ENCODE results near the gene MARK1.

The MARK1 gene

DNA sequence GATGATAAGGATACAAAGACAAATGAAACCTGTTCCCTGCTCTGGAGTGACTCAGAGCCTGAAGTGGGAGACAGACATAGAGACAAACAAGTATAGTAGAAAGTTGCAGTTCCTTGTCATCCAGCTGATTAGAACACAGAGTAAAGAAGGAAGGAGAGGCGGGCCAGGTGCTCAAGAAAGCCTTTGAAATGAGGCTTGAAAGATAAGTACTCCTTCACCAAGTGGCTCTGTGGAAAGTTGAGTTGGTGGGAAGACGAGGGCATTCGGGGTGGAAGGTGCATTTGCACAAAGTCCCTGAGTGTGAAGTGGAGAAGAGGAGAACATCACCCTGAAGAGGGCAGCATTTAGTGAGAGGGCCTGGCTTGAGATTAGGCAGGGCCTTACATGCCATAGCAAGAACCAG is 17.0 kb downstream of the MARK1 start:
- DNase-seq (ENCODE audit: low spot score): no peak

DNA sequence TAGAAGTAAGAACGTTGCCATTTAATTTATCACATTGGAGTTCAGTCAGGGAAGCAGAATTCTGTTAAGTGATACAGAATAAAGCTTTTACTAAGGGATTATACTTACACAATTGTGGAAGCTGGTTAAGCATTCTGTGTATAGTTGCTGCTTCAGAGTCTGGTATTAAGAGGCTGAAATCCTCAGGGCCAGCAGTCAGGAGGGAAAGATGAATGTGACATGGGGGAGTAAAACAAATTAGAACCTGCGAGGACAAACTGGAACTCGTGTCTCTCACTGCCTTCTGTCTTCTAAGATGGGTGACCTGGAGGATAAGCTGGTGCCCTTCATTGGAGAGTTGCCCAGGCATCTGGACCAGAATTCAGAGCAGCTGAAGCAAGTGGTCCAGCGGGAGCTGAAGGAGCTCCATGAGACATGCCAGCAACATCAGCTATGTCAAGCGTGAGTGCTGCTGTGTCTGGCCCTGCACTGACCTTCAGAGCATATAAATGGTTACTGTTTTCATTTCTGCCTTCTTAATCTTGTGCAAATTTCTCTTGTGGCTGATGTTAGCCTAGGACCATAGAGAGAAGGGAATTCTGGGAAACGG is 23.0 kb downstream of the MARK1 start:
- TF ChIP-seq, protein P1, sequence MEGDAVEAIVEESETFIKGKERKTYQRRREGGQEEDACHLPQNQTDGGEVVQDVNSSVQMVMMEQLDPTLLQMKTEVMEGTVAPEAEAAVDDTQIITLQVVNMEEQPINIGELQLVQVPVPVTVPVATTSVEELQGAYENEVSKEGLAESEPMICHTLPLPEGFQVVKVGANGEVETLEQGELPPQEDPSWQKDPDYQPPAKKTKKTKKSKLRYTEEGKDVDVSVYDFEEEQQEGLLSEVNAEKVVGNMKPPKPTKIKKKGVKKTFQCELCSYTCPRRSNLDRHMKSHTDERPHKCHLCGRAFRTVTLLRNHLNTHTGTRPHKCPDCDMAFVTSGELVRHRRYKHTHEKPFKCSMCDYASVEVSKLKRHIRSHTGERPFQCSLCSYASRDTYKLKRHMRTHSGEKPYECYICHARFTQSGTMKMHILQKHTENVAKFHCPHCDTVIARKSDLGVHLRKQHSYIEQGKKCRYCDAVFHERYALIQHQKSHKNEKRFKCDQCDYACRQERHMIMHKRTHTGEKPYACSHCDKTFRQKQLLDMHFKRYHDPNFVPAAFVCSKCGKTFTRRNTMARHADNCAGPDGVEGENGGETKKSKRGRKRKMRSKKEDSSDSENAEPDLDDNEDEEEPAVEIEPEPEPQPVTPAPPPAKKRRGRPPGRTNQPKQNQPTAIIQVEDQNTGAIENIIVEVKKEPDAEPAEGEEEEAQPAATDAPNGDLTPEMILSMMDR (IDR thresholded peaks at IDR 0.05; ENCODE audit: borderline replicate concordance, control extremely low read depth, extremely low read depth, insufficient read depth, missing control alignments): no peak
- in situ Hi-C loops (cut with MboI; ENCODE audit: low sequenced_read_pairs, unreplicated experiment): no loop called here
- no peak for DNase-seq (ENCODE audit: low spot score)

More for the DNA sequence above, 17.0 kb downstream of the MARK1 start:
- in situ Hi-C loops (cut with MboI; ENCODE audit: low sequenced_read_pairs, unreplicated experiment): no loop called here
- TF ChIP-seq, protein P1 (IDR thresholded peaks at IDR 0.05; ENCODE audit: borderline replicate concordance, control extremely low read depth, extremely low read depth, insufficient read depth, missing control alignments): peak; percentile 20

DNA sequence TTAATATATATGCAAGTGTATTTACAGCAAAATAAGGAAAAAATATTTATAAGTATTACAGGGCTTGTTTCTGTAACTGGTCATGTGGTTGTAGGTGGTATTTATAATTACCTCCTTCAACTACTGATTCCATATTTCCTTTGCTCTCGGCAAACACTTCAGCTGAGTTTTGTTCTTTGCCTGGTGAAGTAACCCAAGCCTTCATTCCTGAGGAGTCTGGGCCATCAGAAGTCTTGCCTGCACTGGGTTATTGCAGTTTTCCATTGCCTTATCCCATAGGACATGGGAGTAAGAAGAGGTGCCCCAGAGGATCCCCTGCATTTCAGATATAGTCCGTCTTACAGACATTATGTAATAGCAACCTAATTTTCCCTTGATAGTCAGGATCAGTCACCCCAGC is 23.8 kb downstream of the MARK1 start:
- TF ChIP-seq, protein P1 (IDR thresholded peaks at IDR 0.05; ENCODE audit: borderline replicate concordance, control extremely low read depth, extremely low read depth, insufficient read depth, missing control alignments): no peak
- no peak for DNase-seq (ENCODE audit: low spot score)
- in situ Hi-C loops (cut with MboI; ENCODE audit: low sequenced_read_pairs, unreplicated experiment): no loop called here

DNA sequence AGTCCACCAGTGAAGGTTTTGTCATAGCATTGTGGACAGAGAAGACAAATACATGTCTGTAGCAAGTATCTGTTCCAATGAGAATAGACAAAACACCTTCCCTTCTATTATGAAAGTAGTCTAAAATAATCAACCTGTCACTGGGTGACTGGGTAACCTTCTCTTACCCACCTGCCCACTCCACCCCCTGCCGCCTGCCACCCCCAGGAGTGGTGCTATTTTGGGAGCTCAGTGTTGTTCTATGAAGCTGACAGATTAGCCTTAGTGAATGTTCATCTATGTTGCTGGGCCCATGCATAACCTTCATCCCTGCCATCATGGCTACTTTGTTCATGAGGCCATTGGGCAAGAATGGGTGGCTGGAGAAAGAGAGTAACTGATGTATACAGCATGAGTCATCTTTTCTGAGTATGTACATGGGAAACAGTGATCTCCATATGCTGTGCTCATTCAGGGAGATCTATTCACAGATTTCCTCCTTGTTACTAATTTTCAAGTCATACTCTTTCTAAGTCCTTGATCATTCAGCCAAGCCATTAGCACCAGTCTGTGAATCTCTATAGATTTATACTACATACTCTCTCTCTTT is 24.8 kb downstream of the MARK1 start:
- TF ChIP-seq, protein P1 (IDR thresholded peaks at IDR 0.05; ENCODE audit: borderline replicate concordance, control extremely low read depth, extremely low read depth, insufficient read depth, missing control alignments): no peak
- no peak for DNase-seq (ENCODE audit: low spot score)

DNA sequence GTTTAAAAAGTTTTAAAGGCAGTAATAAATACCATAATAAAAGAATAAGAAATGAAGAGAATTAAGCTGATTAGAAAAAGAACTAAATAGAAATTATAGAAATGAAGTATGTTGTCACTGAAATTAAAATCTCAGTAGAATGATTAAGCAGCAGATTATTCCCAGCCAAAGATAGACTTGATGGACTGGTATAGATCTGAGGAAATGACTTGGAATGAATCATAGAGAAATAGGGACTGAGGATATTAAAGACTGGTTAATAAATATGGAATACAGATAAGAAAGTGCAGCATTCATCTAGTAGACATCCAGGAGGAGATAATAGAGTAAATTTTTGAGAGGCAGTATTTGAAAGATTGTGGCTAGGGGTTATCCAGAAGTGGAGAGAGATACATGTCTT is 28.7 kb downstream of the MARK1 start:
- DNase-seq (ENCODE audit: low spot score): no peak
- in situ Hi-C loops (cut with MboI; ENCODE audit: low sequenced_read_pairs, unreplicated experiment): no loop called here
- TF ChIP-seq, protein P1 (IDR thresholded peaks at IDR 0.05; ENCODE audit: borderline replicate concordance, control extremely low read depth, extremely low read depth, insufficient read depth, missing control alignments): no peak

More for the DNA sequence above, 24.8 kb downstream of the MARK1 start:
- in situ Hi-C loops (cut with MboI; ENCODE audit: low sequenced_read_pairs, unreplicated experiment): no loop called here

DNA sequence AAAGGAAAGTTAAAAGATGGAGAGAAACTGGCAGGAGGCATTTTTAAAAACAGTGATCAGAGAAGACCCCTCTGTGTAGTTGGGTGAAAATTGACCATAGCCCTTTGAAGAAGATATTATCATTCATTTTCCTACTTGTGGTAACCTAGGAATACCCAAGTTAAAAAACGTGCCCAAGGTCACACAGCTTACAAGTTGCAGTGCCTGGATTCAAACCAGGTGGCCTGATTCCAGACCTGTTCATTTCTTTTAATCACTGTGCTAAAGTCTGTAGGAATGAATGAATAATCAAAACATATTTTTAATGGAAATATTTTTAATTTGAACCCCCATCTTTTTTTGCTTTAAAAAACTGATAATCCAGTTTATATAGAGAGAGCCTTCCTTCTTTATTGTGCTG is 35.6 kb downstream of the MARK1 start:
- TF ChIP-seq, protein P1 (IDR thresholded peaks at IDR 0.05; ENCODE audit: borderline replicate concordance, control extremely low read depth, extremely low read depth, insufficient read depth, missing control alignments): no peak
- no peak for DNase-seq (ENCODE audit: low spot score)
- in situ Hi-C loops (cut with MboI; ENCODE audit: low sequenced_read_pairs, unreplicated experiment): no loop called here

Measured in GM13976 (cell line).